Stimulated activated CD4-positive, alpha-beta T cell treated with anti-CD3 and anti-CD28 coated beads, Interleukin-1b, Interleukin-23, amount 100 ng/mL, for 1 hour (primary cell): ENCODE results near the gene NUB1.

ENCODE experiments used
- DNase-seq, 2 donors: peaks; one replicate each; pipeline ENCODE4 v3.0.0-alpha.2; 2020; ENCODE audit warnings: low read depth in 2 of 2

Gene NUB1

GRCh38 chr7:151377406-151377805, 35.8 kb downstream of the NUB1 start:
- no peak for DNase-seq

GRCh38 chr7:151378011-151378410, 36.4 kb downstream of the NUB1 start:
- no peak for DNase-seq

GRCh38 chr7:151378496-151379192, 37.0 kb downstream of the NUB1 start:
- no peak for DNase-seq

- no peak for DNase-seq
Observed at GRCh38 chr7:151379193-151379520, 37.5 kb downstream of the NUB1 start.

- DNase-seq: no peak
Observed at GRCh38 chr7:151379534-151380198, 38.1 kb downstream of the NUB1 start.

GRCh38 chr7:151380199-151381097, 38.8 kb downstream of the NUB1 start:
- DNase-seq: no peak

- DNase-seq: no peak
Observed at GRCh38 chr7:151381098-151381347, 39.4 kb downstream of the NUB1 start.

- DNase-seq: no peak
Observed at GRCh38 chr7:151381348-151382078, 39.9 kb downstream of the NUB1 start.

- peak in 1 of 2 donors; percentile 8 for DNase-seq
Observed at GRCh38 chr7:151382079-151382885, 40.7 kb downstream of the NUB1 start.

GRCh38 chr7:151383638-151384351, 42.2 kb downstream of the NUB1 start:
- DNase-seq: no peak

- no peak for DNase-seq
Observed at GRCh38 chr7:151384352-151384697, 42.7 kb downstream of the NUB1 start.

- no peak for DNase-seq
Observed at GRCh38 chr7:151384776-151385625, 43.4 kb downstream of the NUB1 start.

GRCh38 chr7:151385626-151386300, 44.2 kb downstream of the NUB1 start:
- DNase-seq: no peak

- DNase-seq: no peak
Observed at GRCh38 chr7:151386301-151387160, 44.9 kb downstream of the NUB1 start.

- no peak for DNase-seq
Observed at GRCh38 chr7:151387161-151388006, 45.8 kb downstream of the NUB1 start.

GRCh38 chr7:151388007-151388297, 46.3 kb downstream of the NUB1 start:
- no peak for DNase-seq

GRCh38 chr7:151388430-151388829, 46.8 kb downstream of the NUB1 start:
- DNase-seq: no peak
